ENCODE measurements around the gene NOCT. TPM values are rescaled to one million over a fixed set of nuclear protein-coding genes. Genes with fewer than 3 reads are reported as not detected.
A peak's percentile ranks its signal among the peaks of the same experiment; 100 is the strongest.

NOCT gene
- total RNA-seq, 1 donor from 2014 or later = 4.2 TPM

DNA sequence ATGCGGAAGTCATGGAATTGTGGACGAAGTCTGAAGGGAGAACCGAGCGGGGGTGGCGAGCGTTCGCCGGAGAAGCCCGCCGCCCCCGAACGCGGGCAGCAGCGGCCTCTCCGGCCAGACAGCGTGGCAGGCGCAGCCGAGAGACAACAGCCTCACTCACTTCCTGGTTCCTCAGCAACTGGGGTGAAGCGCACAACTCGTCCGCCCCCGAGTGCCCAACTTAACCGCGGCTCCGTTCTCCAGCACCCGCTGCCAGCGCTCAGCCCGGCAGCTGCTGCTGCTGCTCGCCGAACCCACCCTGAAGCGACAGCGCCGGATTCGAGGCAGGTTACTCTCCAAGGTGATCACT, 68.0 kb downstream of the NOCT start:
- H3K4me1 ChIP-seq = peaks cover 38% of the 10 kb centered on the region
- H3K36me3 ChIP-seq = no peaks in the 10 kb centered on the region
- peak overlapping the region; percentile 83 to 92 for H3K4me3 ChIP-seq
- H3K27me3 ChIP-seq = no peaks in the 10 kb centered on the region
- TF ChIP-seq, protein P1, sequence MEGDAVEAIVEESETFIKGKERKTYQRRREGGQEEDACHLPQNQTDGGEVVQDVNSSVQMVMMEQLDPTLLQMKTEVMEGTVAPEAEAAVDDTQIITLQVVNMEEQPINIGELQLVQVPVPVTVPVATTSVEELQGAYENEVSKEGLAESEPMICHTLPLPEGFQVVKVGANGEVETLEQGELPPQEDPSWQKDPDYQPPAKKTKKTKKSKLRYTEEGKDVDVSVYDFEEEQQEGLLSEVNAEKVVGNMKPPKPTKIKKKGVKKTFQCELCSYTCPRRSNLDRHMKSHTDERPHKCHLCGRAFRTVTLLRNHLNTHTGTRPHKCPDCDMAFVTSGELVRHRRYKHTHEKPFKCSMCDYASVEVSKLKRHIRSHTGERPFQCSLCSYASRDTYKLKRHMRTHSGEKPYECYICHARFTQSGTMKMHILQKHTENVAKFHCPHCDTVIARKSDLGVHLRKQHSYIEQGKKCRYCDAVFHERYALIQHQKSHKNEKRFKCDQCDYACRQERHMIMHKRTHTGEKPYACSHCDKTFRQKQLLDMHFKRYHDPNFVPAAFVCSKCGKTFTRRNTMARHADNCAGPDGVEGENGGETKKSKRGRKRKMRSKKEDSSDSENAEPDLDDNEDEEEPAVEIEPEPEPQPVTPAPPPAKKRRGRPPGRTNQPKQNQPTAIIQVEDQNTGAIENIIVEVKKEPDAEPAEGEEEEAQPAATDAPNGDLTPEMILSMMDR (IDR thresholded peaks at IDR 0.05) = no peak
- TF ChIP-seq POLR2AphosphoS5 (IDR thresholded peaks at IDR 0.05; ENCODE audit: insufficient read depth in 1 of 2, low read depth in 1 of 2) (peak in 1 of 2 donors; percentile 70), POLR2A (IDR thresholded peaks at IDR 0.05) (no peak)
- peak overlapping the region; percentile 95 for H3K27ac ChIP-seq
- no peak for DNase-seq (ENCODE audit: extremely low spot score in 2 of 2)
- no peaks in the 10 kb centered on the region for H3K9me3 ChIP-seq
- intact Hi-C loops (cut with DNase I) = loop anchor here (5.0 kb wide), 2 partner anchors 94 to 214 kb away; partner anchors contain the start of gene ELF2

GRCh38 chr4:139083956-139084803, 68.6 kb downstream of the NOCT start:
- DNase-seq (ENCODE audit: extremely low spot score in 2 of 2) = peak in 1 of 2 donors; percentile 93
- H3K4me1 ChIP-seq = peaks cover 38% of the 10 kb centered on the region
- H3K27me3 ChIP-seq = no peaks in the 10 kb centered on the region
- no peaks in the 10 kb centered on the region for H3K36me3 ChIP-seq
- peak overlapping the region; percentile 83 to 92 for H3K4me3 ChIP-seq
- intact Hi-C loops (cut with DNase I) = loop anchor here (5.0 kb wide), 2 partner anchors 93 to 213 kb away; partner anchors contain the start of gene ELF2
- peak overlapping the region; percentile 95 for H3K27ac ChIP-seq
- TF ChIP-seq POLR2AphosphoS5 (IDR thresholded peaks at IDR 0.05; ENCODE audit: insufficient read depth in 1 of 2, low read depth in 1 of 2) (peak in 1 of 2 donors; percentile 60), POLR2A (IDR thresholded peaks at IDR 0.05) (peak in 1 of 2 donors; percentile 6)
- TF ChIP-seq, protein P1 (IDR thresholded peaks at IDR 0.05) = peak in 1 of 3 experiments; percentile 8
- no peaks in the 10 kb centered on the region for H3K9me3 ChIP-seq

- Histone ChIP-seq H3K27me3 (no peaks in the 10 kb centered on the region), H3K4me1 (peaks cover 33% of the 10 kb centered on the region), H3K4me3 (peak overlapping the region; percentile 83 to 92), H3K36me3 (no peaks in the 10 kb centered on the region), H3K27ac (peak overlapping the region; percentile 95), H3K9me3 (no peaks in the 10 kb centered on the region)
- no peak for DNase-seq (ENCODE audit: extremely low spot score in 2 of 2)
- TF ChIP-seq POLR2AphosphoS5 (IDR thresholded peaks at IDR 0.05; ENCODE audit: insufficient read depth in 1 of 2, low read depth in 1 of 2) = no peak
- TF ChIP-seq, protein P1 (IDR thresholded peaks at IDR 0.05) = no peak
- no peak for TF ChIP-seq POLR2A (IDR thresholded peaks at IDR 0.05)
- intact Hi-C loops (cut with DNase I) = loop anchor here (5.0 kb wide), 2 partner anchors 93 to 213 kb away; partner anchors contain the start of gene ELF2
Observed at GRCh38 chr4:139084804-139085093, 69.2 kb downstream of the NOCT start.

- TF ChIP-seq POLR2A (IDR thresholded peaks at IDR 0.05) (no peak), POLR2AphosphoS5 (IDR thresholded peaks at IDR 0.05; ENCODE audit: insufficient read depth in 1 of 2, low read depth in 1 of 2) (peak in 1 of 2 donors; percentile 9)
- TF ChIP-seq, protein P1 (IDR thresholded peaks at IDR 0.05) = no peak
- no peaks in the 10 kb centered on the region for H3K9me3 ChIP-seq
- peak overlapping the region in 1 of 2 donors; percentile 83 for H3K4me3 ChIP-seq
- peaks cover 29% of the 10 kb centered on the region for H3K4me1 ChIP-seq
- no peaks in the 10 kb centered on the region for H3K27me3 ChIP-seq
- intact Hi-C loops (cut with DNase I) = no loop called here
- no peak for DNase-seq (ENCODE audit: extremely low spot score in 2 of 2)
- H3K36me3 ChIP-seq = no peaks in the 10 kb centered on the region
- H3K27ac ChIP-seq = peak overlapping the region; percentile 95
Observed at GRCh38 chr4:139085141-139085540, 69.6 kb downstream of the NOCT start.

DNA sequence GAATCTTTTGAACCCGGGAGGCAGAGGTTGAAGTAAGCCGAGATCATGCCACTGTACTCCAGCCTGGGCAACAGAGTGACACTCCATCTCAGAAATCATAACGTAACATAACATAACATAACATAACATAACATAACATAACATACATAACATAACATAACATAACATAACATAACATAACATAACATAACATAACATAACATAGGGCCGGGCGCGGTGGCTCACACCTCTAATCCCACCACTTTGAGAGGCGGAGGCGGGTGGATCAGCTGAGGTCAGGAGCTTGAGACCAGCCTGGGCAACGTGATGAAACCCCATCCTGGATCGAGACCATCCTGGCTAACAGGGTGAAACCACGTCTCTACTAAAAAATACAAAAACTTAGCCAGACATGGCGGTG, 76.7 kb downstream of the NOCT start:
- no peak for DNase-seq (ENCODE audit: extremely low spot score in 2 of 2)
- no peak overlapping the region for H3K27ac ChIP-seq
- no peaks in the 10 kb centered on the region for H3K9me3 ChIP-seq
- intact Hi-C loops (cut with DNase I) = no loop called here
- H3K27me3 ChIP-seq = no peaks in the 10 kb centered on the region
- no peak overlapping the region for H3K4me3 ChIP-seq
- no peaks in the 10 kb centered on the region for H3K4me1 ChIP-seq
- peaks cover 0 to 3% of the 10 kb centered on the region in 2 donors for H3K36me3 ChIP-seq
- TF ChIP-seq, protein P1 (IDR thresholded peaks at IDR 0.05) = no peak
- no peak for TF ChIP-seq POLR2A (IDR thresholded peaks at IDR 0.05)
- TF ChIP-seq POLR2AphosphoS5 (IDR thresholded peaks at IDR 0.05; ENCODE audit: insufficient read depth in 1 of 2, low read depth in 1 of 2) = no peak

Data from vagina (tissue), 2 donors.